ENCODE measurements around the gene CAPN14. TPM values are rescaled to one million over a fixed set of nuclear protein-coding genes. Genes with fewer than 3 reads are reported as not detected.

The CAPN14 gene
- total RNA-seq, 1 experiment from 2014 or later, result 0.05 TPM

DNA sequence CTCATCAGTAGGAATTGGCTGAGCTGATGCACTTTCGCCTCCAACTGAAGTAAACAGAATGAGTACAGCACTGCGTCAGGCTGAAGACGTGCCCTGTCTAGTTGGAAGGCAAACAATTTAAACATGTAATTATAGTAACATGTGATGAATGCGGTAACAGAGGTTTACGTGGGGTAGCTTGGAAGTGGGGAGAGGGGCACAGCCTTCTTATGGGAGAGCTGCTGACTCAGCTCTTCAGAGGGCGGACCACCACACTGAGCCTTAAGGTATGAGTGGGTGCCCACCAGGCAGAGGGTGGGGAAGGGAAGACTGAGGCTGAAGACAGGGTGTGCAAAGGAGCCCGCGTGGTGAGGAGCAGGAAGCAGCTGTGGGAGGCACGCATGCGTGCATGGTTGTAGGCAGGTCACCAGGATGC, 10.4 kb upstream of the CAPN14 start:
- TF ChIP-seq, protein P1, sequence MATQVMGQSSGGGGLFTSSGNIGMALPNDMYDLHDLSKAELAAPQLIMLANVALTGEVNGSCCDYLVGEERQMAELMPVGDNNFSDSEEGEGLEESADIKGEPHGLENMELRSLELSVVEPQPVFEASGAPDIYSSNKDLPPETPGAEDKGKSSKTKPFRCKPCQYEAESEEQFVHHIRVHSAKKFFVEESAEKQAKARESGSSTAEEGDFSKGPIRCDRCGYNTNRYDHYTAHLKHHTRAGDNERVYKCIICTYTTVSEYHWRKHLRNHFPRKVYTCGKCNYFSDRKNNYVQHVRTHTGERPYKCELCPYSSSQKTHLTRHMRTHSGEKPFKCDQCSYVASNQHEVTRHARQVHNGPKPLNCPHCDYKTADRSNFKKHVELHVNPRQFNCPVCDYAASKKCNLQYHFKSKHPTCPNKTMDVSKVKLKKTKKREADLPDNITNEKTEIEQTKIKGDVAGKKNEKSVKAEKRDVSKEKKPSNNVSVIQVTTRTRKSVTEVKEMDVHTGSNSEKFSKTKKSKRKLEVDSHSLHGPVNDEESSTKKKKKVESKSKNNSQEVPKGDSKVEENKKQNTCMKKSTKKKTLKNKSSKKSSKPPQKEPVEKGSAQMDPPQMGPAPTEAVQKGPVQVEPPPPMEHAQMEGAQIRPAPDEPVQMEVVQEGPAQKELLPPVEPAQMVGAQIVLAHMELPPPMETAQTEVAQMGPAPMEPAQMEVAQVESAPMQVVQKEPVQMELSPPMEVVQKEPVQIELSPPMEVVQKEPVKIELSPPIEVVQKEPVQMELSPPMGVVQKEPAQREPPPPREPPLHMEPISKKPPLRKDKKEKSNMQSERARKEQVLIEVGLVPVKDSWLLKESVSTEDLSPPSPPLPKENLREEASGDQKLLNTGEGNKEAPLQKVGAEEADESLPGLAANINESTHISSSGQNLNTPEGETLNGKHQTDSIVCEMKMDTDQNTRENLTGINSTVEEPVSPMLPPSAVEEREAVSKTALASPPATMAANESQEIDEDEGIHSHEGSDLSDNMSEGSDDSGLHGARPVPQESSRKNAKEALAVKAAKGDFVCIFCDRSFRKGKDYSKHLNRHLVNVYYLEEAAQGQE (IDR thresholded peaks at IDR 0.05; ENCODE audit: insufficient read depth in 1 of 2, low read depth in 2 of 2, low read length in 1 of 2), result no peak
- no peak for TF ChIP-seq SIN3A (IDR thresholded peaks at IDR 0.05; ENCODE audit: borderline replicate concordance, insufficient read depth, low read depth, low read length)
- TF ChIP-seq TCF7L2 (IDR thresholded peaks at IDR 0.05; ENCODE audit: low read depth, low read length), result no peak
- no peak for TF ChIP-seq POLR2AphosphoS5 (IDR thresholded peaks at IDR 0.05; ENCODE audit: low read depth, low read length)
- TF ChIP-seq, protein P2, sequence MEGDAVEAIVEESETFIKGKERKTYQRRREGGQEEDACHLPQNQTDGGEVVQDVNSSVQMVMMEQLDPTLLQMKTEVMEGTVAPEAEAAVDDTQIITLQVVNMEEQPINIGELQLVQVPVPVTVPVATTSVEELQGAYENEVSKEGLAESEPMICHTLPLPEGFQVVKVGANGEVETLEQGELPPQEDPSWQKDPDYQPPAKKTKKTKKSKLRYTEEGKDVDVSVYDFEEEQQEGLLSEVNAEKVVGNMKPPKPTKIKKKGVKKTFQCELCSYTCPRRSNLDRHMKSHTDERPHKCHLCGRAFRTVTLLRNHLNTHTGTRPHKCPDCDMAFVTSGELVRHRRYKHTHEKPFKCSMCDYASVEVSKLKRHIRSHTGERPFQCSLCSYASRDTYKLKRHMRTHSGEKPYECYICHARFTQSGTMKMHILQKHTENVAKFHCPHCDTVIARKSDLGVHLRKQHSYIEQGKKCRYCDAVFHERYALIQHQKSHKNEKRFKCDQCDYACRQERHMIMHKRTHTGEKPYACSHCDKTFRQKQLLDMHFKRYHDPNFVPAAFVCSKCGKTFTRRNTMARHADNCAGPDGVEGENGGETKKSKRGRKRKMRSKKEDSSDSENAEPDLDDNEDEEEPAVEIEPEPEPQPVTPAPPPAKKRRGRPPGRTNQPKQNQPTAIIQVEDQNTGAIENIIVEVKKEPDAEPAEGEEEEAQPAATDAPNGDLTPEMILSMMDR (IDR thresholded peaks at IDR 0.05), result no peak
- Histone ChIP-seq H3K27ac (ENCODE audit: low read length) (no peak overlapping the region), H3K4me3 (ENCODE audit: low read depth in 2 of 2, low read length in 2 of 2) (no peak overlapping the region), H3K4me1 (ENCODE audit: control insufficient read depth, insufficient read depth, low read length) (no peaks in the 10 kb centered on the region), H3K9me3 (ENCODE audit: control insufficient read depth, insufficient read depth, low read depth, low read length) (no peaks in the 10 kb centered on the region), H3K27me3 (ENCODE audit: control insufficient read depth, insufficient read depth, low read length) (peaks cover 24% of the 10 kb centered on the region), H3K36me3 (ENCODE audit: control insufficient read depth, insufficient read depth, low read length) (no peaks in the 10 kb centered on the region; the same call in 1 of the 2 replicates)
- in situ Hi-C loops (cut with HindIII; ENCODE audit: low pct_unique_long_range_greater_than_20kb, low sequenced_read_pairs), result no loop called here
- DNase-seq (ENCODE audit: low read depth, low spot score) (no peak), ATAC-seq (no peak)
- intact Hi-C loops (cut with micrococcal nuclease; ENCODE audit: unreplicated experiment), result no loop called here
- ChIA-PET POLR2A (no interaction called here), CTCF (no interaction called here)
- no TSS peak for BruUV-seq (replicated peaks)

DNA sequence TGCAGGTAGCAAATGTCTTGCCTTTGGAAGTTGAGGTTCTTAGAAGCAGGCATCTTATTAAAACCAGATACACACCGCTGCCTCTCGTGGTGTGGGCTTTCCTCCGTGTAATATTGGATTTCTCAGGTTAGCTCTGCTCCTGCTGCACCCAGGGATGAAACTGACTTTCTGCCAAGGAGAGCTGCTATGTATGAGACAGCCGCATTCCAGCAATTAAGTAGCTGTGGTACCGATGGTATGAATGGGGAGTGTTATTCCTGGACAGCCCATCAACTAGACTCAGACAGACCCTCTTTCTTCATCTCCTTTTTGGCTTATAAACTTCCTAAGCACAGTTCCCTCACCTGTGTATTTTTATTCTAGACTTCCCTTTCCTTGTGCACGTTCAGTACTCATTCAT, 9.8 kb upstream of the CAPN14 start:
- ChIA-PET POLR2A (no interaction called here), CTCF (no interaction called here)
- Histone ChIP-seq H3K27me3 (ENCODE audit: control insufficient read depth, insufficient read depth, low read length) (peaks cover 25% of the 10 kb centered on the region), H3K27ac (ENCODE audit: low read length) (no peak overlapping the region), H3K36me3 (ENCODE audit: control insufficient read depth, insufficient read depth, low read length) (no peaks in the 10 kb centered on the region; the same call in 1 of the 2 replicates), H3K9me3 (ENCODE audit: control insufficient read depth, insufficient read depth, low read depth, low read length) (no peaks in the 10 kb centered on the region), H3K4me3 (ENCODE audit: low read depth in 2 of 2, low read length in 2 of 2) (no peak overlapping the region), H3K4me1 (ENCODE audit: control insufficient read depth, insufficient read depth, low read length) (no peaks in the 10 kb centered on the region)
- no peak for DNase-seq (ENCODE audit: low read depth, low spot score)
- no TSS peak for BruUV-seq (replicated peaks)
- TF ChIP-seq, protein P2 (IDR thresholded peaks at IDR 0.05), result no peak
- TF ChIP-seq SIN3A (IDR thresholded peaks at IDR 0.05; ENCODE audit: borderline replicate concordance, insufficient read depth, low read depth, low read length) (no peak), TCF7L2 (IDR thresholded peaks at IDR 0.05; ENCODE audit: low read depth, low read length) (no peak), POLR2AphosphoS5 (IDR thresholded peaks at IDR 0.05; ENCODE audit: low read depth, low read length) (no peak)
- TF ChIP-seq, protein P1 (IDR thresholded peaks at IDR 0.05; ENCODE audit: insufficient read depth in 1 of 2, low read depth in 2 of 2, low read length in 1 of 2), result no peak
- in situ Hi-C loops (cut with HindIII; ENCODE audit: low pct_unique_long_range_greater_than_20kb, low sequenced_read_pairs) (no loop called here), intact Hi-C loops (cut with micrococcal nuclease; ENCODE audit: unreplicated experiment) (no loop called here)
- ATAC-seq, result no peak

Measured in Panc1 (cell line).